ENCODE data around the gene SSPN. TPM values are rescaled to one million over a fixed set of nuclear protein-coding genes. Genes with fewer than 3 reads are reported as not detected.

The SSPN gene
- total and polyA plus RNA-seq, 9 of the 15 experiments (the other 6 are each of a cell fraction or from before 2014, with no cell fraction given), result 0.40 TPM; not detected in 8

GRCh38 chr12:26274441-26275312, 79.3 kb downstream of the SSPN start (continued):
- no peak for TF ChIP-seq ATF2 (CRISPR knock-in tag; IDR thresholded peaks at IDR 0.05)
- 0 out of 2 replicates have a peak, but pooled peaks have one; percentile 48 for TF ChIP-seq RREB1 (CRISPR knock-in tag; IDR thresholded peaks at IDR 0.05)
- TF ChIP-seq ZNF324 (CRISPR knock-in tag; IDR thresholded peaks at IDR 0.05), result 0 out of 2 replicates have a peak, but pooled peaks have one; percentile 3
- 0 out of 2 replicates have a peak, but pooled peaks have one; percentile 40 for TF ChIP-seq OTX1 (CRISPR knock-in tag; IDR thresholded peaks at IDR 0.05)
- no peak for TF ChIP-seq ERF (CRISPR knock-in tag; IDR thresholded peaks at IDR 0.05)
- peak; percentile 65; the same call in 1 of the 2 replicates for TF ChIP-seq NFATC3 (IDR thresholded peaks at IDR 0.05)
- peak; percentile 99 for TF ChIP-seq FOSL1 (tag; conservative IDR thresholded peaks at IDR 0.05)
- peak; percentile 49; the same call in 1 of the 2 replicates for TF ChIP-seq THRB (CRISPR knock-in tag; conservative IDR thresholded peaks at IDR 0.05)
- TF ChIP-seq POLR2B (IDR thresholded peaks at IDR 0.05; ENCODE audit: low read depth, partially characterized antibody), result peak; percentile 65
- peak; percentile 76 for TF ChIP-seq NCOA1 (IDR thresholded peaks at IDR 0.05; ENCODE audit: low read depth)
- peak; percentile 99 for TF ChIP-seq CEBPB (tag; IDR thresholded peaks at IDR 0.05)
- peak; percentile 72 for TF ChIP-seq MAFK (IDR thresholded peaks at IDR 0.05; ENCODE audit: low read length)
- no peak for TF ChIP-seq ZNF764 (CRISPR knock-in tag; IDR thresholded peaks at IDR 0.05; ENCODE audit: low read depth)
- no peak for TF ChIP-seq ZC3H4 (CRISPR knock-in tag; IDR thresholded peaks at IDR 0.05; ENCODE audit: borderline replicate concordance)
- TF ChIP-seq MEIS2 (IDR thresholded peaks at IDR 0.05; ENCODE audit: partially characterized antibody), result peak; percentile 38
- 0 out of 2 replicates have a peak, but pooled peaks have one; percentile 5 for TF ChIP-seq PYGO2 (tag; IDR thresholded peaks at IDR 0.05)
- TF ChIP-seq PML (IDR thresholded peaks at IDR 0.05; ENCODE audit: low read length), result peak; percentile 32; the same call in 1 of the 2 replicates
- no peak for TF ChIP-seq HDAC6 (IDR thresholded peaks at IDR 0.05; ENCODE audit: low read depth, low read length)
- 0 out of 2 replicates have a peak, but pooled peaks have one; percentile 11 for TF ChIP-seq MEF2D (tag; conservative IDR thresholded peaks at IDR 0.05; ENCODE audit: low read depth)
- peak; percentile 80; the same call in 1 of the 2 replicates for TF ChIP-seq XRCC5 (IDR thresholded peaks at IDR 0.05; ENCODE audit: low read depth, low read length)

Measured in K562 (cell line).